M059J (cell line): ENCODE data around the gene CHPT1. TPM values are rescaled to one million over a fixed set of nuclear protein-coding genes. Genes with fewer than 3 reads are reported as not detected.

ENCODE experiments used
- DNase-seq: peaks from one replicate; pipeline ENCODE4 v3.0.0-alpha.2; 2012; ENCODE audit warnings: low read depth
- total RNA-seq: library from RNA; depleted of rRNA; stranded (reverse); fragments of >200 nt; shearing (Covaris generic); gene quantifications from 2 replicates; pipeline ENCODE4 v1.2.3, GENCODE V29; 2014; rRNA removed

Gene CHPT1
- total RNA-seq, 1 experiment from 2014 or later: 34.6 TPM

GRCh38 chr12:101763246-101763931, 65.9 kb downstream of the CHPT1 start:
- DNase-seq: no peak

DNA sequence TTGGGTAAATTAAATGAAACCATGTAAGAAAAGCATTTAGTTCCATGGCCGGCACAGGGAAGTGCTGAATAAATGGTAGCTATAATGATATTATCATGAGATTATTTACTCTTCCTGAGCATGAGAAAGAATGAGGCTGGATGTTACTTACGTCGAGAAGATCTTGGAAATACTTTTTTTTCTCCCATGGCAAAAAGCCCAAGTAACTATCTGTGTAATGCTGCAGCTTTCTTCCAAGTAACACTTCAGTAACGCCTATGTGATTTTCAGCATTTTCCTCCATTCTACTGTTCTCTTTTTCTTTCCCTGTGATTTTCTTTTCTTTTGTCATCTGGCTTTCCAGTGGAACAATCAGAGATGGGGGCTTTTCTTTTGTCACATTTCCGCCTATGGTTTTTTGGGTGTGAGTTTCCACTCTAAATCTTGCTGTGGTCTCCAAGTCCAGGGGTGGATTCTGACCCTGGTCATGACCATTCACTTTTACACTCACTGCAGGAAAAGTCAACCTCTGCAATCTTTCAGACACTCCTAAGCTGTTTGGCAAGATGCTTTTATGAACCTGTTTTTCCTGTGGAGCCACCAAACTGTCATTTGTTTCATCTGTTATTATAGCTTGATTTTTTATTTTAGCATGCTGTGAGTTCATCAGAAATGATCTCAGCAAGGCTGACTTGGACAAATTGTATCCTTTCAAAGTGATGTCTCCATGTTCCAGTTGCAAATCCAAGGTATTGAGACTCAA, 66.8 kb downstream of the CHPT1 start:
- no peak for DNase-seq

- no peak for DNase-seq
These were observed 70.1 kb downstream of the CHPT1 start for GRCh38 chr12:101767537-101767936.

- no peak for DNase-seq
These were observed 71.3 kb downstream of the CHPT1 start for GRCh38 chr12:101768781-101769180.

- no peak for DNase-seq
These were observed 72.4 kb downstream of the CHPT1 start for GRCh38 chr12:101769865-101770264.

DNA sequence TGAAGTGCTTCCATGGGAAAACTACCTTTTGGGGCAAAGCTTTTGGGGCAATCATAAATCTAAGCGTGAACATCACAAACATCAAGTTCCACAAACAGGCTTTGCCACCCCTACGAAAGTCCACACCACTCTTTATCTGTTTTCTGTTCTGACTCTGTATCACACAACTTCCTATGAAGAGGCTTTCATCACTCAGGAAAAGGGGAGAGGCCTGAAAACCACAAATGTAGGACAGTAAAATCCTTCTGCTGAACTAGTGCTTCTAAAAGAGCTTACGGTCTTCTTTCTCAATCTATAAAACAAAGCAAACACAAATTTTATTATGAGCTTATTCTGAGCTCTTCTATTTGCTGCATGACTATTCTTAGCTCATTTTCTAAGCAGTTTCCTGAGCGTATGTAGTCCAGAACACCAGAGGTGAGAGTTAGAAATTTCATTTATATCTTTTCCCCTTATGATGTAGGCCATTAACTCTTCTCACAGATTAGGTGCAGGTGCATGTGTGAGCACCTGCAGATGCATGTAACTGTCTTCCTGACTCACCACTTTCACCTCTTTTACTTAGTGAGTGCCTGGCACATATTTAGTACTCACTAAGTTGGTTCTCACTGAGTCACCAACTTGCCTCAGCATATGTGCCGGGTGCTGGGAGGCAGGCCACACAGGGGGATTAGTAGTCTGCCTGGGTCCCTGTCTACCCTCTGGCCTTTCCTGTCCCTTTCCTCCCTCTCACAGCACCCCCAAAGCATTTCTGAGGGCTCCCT, 74.8 kb downstream of the CHPT1 start:
- no peak for DNase-seq

DNA sequence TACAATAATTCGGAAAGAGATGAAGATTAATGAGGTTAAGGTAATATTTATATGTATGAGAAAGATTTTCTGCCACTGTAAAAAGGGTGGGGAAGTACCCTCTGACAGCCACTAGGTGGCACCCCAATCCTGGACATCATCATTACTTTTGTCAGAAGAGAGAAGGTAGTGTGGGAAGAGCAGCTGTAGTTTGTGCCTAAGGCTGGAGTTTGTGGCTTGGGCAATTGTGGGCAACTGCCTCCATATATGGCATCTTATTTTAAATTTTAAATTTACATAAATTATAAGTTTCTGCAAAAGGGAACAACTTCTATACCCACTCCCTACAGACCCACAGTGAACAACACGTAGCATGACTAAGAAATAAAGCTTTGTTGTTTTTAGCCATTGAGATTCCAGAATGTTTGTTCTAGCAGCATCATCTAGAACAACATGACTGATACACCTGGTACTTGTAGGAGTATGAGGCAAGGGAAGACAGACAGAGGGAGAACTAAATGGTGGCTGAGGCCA, 76.3 kb downstream of the CHPT1 start:
- DNase-seq: peak; percentile 61

DNA sequence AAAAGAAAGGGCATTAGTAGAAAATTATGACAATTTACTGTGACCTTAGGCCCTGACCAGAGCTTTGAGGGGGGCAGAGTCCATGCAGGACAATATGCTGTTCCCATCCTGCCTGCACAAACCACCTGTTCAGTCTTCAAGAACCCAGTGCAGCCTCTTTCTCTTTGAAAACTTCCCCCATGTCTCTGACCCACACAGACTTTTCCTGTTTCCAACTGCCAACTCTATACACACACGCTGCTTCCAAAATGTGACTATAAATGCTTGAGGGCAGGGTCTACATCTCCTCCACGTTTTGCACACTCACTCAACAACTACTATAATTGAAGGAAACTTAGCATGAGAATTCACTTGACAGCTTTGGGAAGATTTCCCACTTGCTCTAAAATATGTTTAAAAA, 78.4 kb downstream of the CHPT1 start:
- no peak for DNase-seq

GRCh38 chr12:101777485-101777884, 80.0 kb downstream of the CHPT1 start:
- no peak for DNase-seq

GRCh38 chr12:101777978-101778377, 80.5 kb downstream of the CHPT1 start:
- DNase-seq: no peak

Other genes starting within 250 kb of the CHPT1 start
- gene SPIC, start 222.3 kb upstream of the CHPT1 start, total RNA-seq: not detected in 2 replicates
- not detected in 2 replicates for gene MYBPC1, start 102.7 kb upstream of the CHPT1 start, total RNA-seq
- 0.76 TPM in 1 of 2 replicates, not detected in the other for gene SYCP3, start 41.8 kb downstream of the CHPT1 start, total RNA-seq
- 13.7 and 22.3 TPM in 2 replicates for gene GNPTAB, start 133.3 kb downstream of the CHPT1 start, total RNA-seq
- 22.8 and 25.9 TPM in 2 replicates for gene DRAM1, start 179.9 kb downstream of the CHPT1 start, total RNA-seq